DOHH2 (cell line): Measurements from ENCODE around the gene ACTMAP.

ENCODE experiments used
- H3F3A ChIP-seq: fragments of 200-600 bp; sonication (generic), shearing (Covaris generic); 2 replicates; pipeline ENCODE4 v1.6.0; 2016; ENCODE audit warnings: antibody characterized with exemption, mild to moderate bottlenecking; ENCODE audit not compliant: control insufficient read depth, insufficient read depth
- H3K27ac ChIP-seq: fragments of 200-600 bp; sonication (generic); 2 replicates; pipeline ENCODE4 v1.5.1; 2014; ENCODE audit warnings: low read depth, mild to moderate bottlenecking, low read length, moderate library complexity
- H3K27me3 ChIP-seq: fragments of 200-600 bp; sonication (generic); 2 replicates; pipeline ENCODE4 v1.6.1; 2014; ENCODE audit warnings: mild to moderate bottlenecking, low read length, mixed read lengths; ENCODE audit not compliant: control insufficient read depth
- H3K36me3 ChIP-seq: fragments of 200-600 bp; sonication (generic); 2 replicates; pipeline ENCODE4 v1.6.1; 2014; ENCODE audit warnings: mild to moderate bottlenecking, low read length, moderate library complexity, mixed read lengths; ENCODE audit not compliant: control insufficient read depth
- H3K4me1 ChIP-seq: fragments of 200-600 bp; sonication (generic); 2 replicates; pipeline ENCODE4 v1.6.1; 2014; ENCODE audit warnings: mild to moderate bottlenecking, low read length, mixed read lengths; ENCODE audit not compliant: control insufficient read depth
- H3K4me2 ChIP-seq: fragments of 200-600 bp; sonication (generic); 2 replicates; pipeline ENCODE4 v1.6.0; 2014; ENCODE audit warnings: mild to moderate bottlenecking, low read length, moderate library complexity
- H3K4me3 ChIP-seq: fragments of 200-600 bp; sonication (generic); 2 replicates; pipeline ENCODE4 v1.5.1; 2014; ENCODE audit warnings: mild to moderate bottlenecking, low read length, mixed read lengths
- H3K79me2 ChIP-seq: fragments of 200-600 bp; sonication (generic); 2 replicates; pipeline ENCODE4 v1.6.1; 2014; ENCODE audit warnings: mild to moderate bottlenecking, low read length, mixed read lengths; ENCODE audit not compliant: control insufficient read depth
- H3K9me2 ChIP-seq: fragments of 200-600 bp; sonication (generic); replicated peaks from 2 replicates; pipeline ENCODE4 v1.6.1; 2014; ENCODE audit warnings: mild to moderate bottlenecking, low read length, mixed read lengths; ENCODE audit not compliant: control insufficient read depth
- H3K9me3 ChIP-seq: fragments of 200-600 bp; sonication (generic); 2 replicates; pipeline ENCODE4 v1.6.1; 2014; ENCODE audit warnings: antibody characterized with exemption, low read length, mixed read lengths; ENCODE audit not compliant: control insufficient read depth, insufficient read depth
- H4K20me1 ChIP-seq: fragments of 200-600 bp; sonication (generic); 2 replicates; pipeline ENCODE4 v1.6.0; 2014; ENCODE audit warnings: low read depth, mild to moderate bottlenecking, antibody characterized with exemption, low read length, moderate library complexity; ENCODE audit not compliant: control insufficient read depth, insufficient read depth
- CTCF ChIP-seq: fragments of 200-600 bp; sonication (generic); IDR thresholded peaks from one replicate; pipeline ENCODE4 v1.5.1; 2014; ENCODE audit warnings: antibody characterized with exemption, mild to moderate bottlenecking, low read depth, low read length; ENCODE audit not compliant: poor library complexity, severe bottlenecking
- EZH2phosphoT487 ChIP-seq: fragments of 200-600 bp; sonication (generic); IDR thresholded peaks from 2 replicates; pipeline ENCODE4 v1.6.1; 2017; ENCODE audit warnings: borderline replicate concordance, mild to moderate bottlenecking, antibody characterized with exemption, low read length, moderate library complexity, mixed read lengths

The ACTMAP gene

GRCh38 chr19:40744554-40745401, 5.5 kb downstream of the ACTMAP start:
- Histone ChIP-seq H3K9me3 (no peaks in the 10 kb centered on the region), H3K79me2 (peaks cover 20% of the 10 kb centered on the region), H3K4me3 (no peak overlapping the region), H3K27ac (no peak overlapping the region), H3K36me3 (peaks cover 6% of the 10 kb centered on the region; the same call in 1 of the 2 replicates), H3K4me2 (no peak overlapping the region), H3K9me2 (no peaks in the 10 kb centered on the region), H4K20me1 (no peaks in the 10 kb centered on the region), H3K4me1 (peaks cover 21% of the 10 kb centered on the region), H3F3A (no peaks in the 10 kb centered on the region), H3K27me3 (no peaks in the 10 kb centered on the region)
- peak; percentile 49 for TF ChIP-seq CTCF
- no peak for TF ChIP-seq EZH2phosphoT487

GRCh38 chr19:40743926-40744325, 6.4 kb downstream of the ACTMAP start:
- Histone ChIP-seq H3K4me2 (no peak overlapping the region), H3K27me3 (no peaks in the 10 kb centered on the region), H3K9me2 (no peaks in the 10 kb centered on the region), H3K4me3 (no peak overlapping the region), H3K36me3 (no peaks in the 10 kb centered on the region), H3K4me1 (peaks cover 12% of the 10 kb centered on the region), H4K20me1 (no peaks in the 10 kb centered on the region), H3K9me3 (no peaks in the 10 kb centered on the region), H3K79me2 (peaks cover 11% of the 10 kb centered on the region), H3K27ac (no peak overlapping the region), H3F3A (no peaks in the 10 kb centered on the region)
- TF ChIP-seq EZH2phosphoT487 (no peak), CTCF (no peak)

- H3K4me2 ChIP-seq = no peak overlapping the region
- no peaks in the 10 kb centered on the region for H3F3A ChIP-seq
- no peak overlapping the region for H3K27ac ChIP-seq
- no peak overlapping the region for H3K4me3 ChIP-seq
- peaks cover 2% of the 10 kb centered on the region for H3K4me1 ChIP-seq
- H3K9me2 ChIP-seq = no peaks in the 10 kb centered on the region
- H3K36me3 ChIP-seq = no peaks in the 10 kb centered on the region
- no peaks in the 10 kb centered on the region for H3K9me3 ChIP-seq
- H4K20me1 ChIP-seq = no peaks in the 10 kb centered on the region
- H3K27me3 ChIP-seq = no peaks in the 10 kb centered on the region
- TF ChIP-seq CTCF (no peak), EZH2phosphoT487 (no peak)
- peaks cover 2% of the 10 kb centered on the region; the same call in 1 of the 2 replicates for H3K79me2 ChIP-seq
Measured at GRCh38 chr19:40742886-40743285, 7.4 kb downstream of the ACTMAP start.
